Measurements from ENCODE around the gene ORAI1. TPM values are rescaled to one million over a fixed set of nuclear protein-coding genes. Genes with fewer than 3 reads are reported as not detected.

Gene ORAI1
- total RNA-seq, 1 experiment from 2014 or later, result 31.4 TPM

DNA sequence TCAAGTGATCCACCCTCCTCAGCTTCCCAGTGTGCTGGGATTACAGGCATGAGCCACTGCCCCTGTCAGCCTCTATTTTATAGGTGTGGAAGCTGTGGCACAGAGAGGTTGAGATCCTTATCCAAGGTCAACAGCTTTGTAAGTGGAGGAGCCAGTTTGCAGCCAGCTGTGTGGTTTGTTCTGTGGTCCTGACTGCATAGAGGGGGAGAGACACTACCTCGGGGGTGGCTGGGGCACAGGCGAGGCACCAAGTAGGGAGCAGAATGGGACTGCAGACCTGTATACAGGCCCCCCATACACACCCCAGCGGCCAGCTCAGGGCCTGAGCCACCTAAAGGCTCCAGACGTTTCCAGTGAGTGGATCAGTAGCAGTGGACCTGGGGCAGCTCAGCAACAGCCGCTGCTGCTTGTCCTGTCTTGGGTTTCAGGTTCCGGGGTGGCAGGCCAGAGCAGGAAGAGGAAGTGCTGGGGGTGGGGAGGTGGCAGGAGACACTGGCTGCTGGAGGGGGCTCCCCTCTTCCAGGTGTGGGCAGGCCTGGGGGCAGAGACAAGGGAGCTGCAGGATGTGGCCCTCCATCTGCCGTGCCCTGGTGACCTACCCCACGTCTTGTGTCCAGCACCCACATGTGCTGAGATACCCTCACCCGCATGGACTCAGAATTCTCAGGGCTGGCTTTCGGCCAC lies 11.0 kb downstream of the ORAI1 start:
- H3K4me3 ChIP-seq (ENCODE audit: low read length), result no peak overlapping the region
- H3K9me2 ChIP-seq (replicated peaks; ENCODE audit: low read length), result no peaks in the 10 kb centered on the region
- TF ChIP-seq EZH2 (IDR thresholded peaks at IDR 0.05; ENCODE audit: low read length, unreplicated experiment) (no peak), EZH2phosphoT487 (IDR thresholded peaks at IDR 0.05; ENCODE audit: borderline replicate concordance, low read length) (no peak)
- TF ChIP-seq, protein P1, sequence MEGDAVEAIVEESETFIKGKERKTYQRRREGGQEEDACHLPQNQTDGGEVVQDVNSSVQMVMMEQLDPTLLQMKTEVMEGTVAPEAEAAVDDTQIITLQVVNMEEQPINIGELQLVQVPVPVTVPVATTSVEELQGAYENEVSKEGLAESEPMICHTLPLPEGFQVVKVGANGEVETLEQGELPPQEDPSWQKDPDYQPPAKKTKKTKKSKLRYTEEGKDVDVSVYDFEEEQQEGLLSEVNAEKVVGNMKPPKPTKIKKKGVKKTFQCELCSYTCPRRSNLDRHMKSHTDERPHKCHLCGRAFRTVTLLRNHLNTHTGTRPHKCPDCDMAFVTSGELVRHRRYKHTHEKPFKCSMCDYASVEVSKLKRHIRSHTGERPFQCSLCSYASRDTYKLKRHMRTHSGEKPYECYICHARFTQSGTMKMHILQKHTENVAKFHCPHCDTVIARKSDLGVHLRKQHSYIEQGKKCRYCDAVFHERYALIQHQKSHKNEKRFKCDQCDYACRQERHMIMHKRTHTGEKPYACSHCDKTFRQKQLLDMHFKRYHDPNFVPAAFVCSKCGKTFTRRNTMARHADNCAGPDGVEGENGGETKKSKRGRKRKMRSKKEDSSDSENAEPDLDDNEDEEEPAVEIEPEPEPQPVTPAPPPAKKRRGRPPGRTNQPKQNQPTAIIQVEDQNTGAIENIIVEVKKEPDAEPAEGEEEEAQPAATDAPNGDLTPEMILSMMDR (conservative IDR thresholded peaks at IDR 0.05; ENCODE audit: low read depth, low read length), result no peak
- H2AFZ ChIP-seq (ENCODE audit: low read length), result no peak overlapping the region
- no peaks in the 10 kb centered on the region for H3F3A ChIP-seq (ENCODE audit: low read length, unreplicated experiment)
- H3K4me1 ChIP-seq (ENCODE audit: insufficient read depth, low read length), result no peaks in the 10 kb centered on the region
- CTCF ChIA-PET, result no interaction called here
- H3K27me3 ChIP-seq (ENCODE audit: low read length), result no peaks in the 10 kb centered on the region
- peaks cover 9% of the 10 kb centered on the region; the same call in 1 of the 2 replicates for H4K20me1 ChIP-seq (ENCODE audit: low read length)
- H3K4me2 ChIP-seq (ENCODE audit: low read length), result no peak overlapping the region
- BruUV-seq (replicated peaks), result no TSS peak
- H3K79me2 ChIP-seq (ENCODE audit: low read length), result peaks cover 38% of the 10 kb centered on the region
- ATAC-seq (no peak; the same call in 1 of the 2 replicates), DNase-seq (no peak)
- intact Hi-C loops (cut with micrococcal nuclease), result no loop called here
- no peaks in the 10 kb centered on the region for H3K9me3 ChIP-seq (ENCODE audit: low read length)
- H3K27ac ChIP-seq (ENCODE audit: low read length), result no peak overlapping the region
- H3K9ac ChIP-seq (ENCODE audit: low read length), result no peak overlapping the region
- H3K36me3 ChIP-seq (ENCODE audit: low read depth, low read length), result peaks cover 5% of the 10 kb centered on the region; the same call in 1 of the 2 replicates
- POLR2A ChIA-PET (ENCODE audit: unreplicated experiment), result interaction anchor here (0.7 kb wide), 1 partner anchor 9 kb away, joined by 3 read pairs; no protein-coding TSS in a partner anchor

DNA sequence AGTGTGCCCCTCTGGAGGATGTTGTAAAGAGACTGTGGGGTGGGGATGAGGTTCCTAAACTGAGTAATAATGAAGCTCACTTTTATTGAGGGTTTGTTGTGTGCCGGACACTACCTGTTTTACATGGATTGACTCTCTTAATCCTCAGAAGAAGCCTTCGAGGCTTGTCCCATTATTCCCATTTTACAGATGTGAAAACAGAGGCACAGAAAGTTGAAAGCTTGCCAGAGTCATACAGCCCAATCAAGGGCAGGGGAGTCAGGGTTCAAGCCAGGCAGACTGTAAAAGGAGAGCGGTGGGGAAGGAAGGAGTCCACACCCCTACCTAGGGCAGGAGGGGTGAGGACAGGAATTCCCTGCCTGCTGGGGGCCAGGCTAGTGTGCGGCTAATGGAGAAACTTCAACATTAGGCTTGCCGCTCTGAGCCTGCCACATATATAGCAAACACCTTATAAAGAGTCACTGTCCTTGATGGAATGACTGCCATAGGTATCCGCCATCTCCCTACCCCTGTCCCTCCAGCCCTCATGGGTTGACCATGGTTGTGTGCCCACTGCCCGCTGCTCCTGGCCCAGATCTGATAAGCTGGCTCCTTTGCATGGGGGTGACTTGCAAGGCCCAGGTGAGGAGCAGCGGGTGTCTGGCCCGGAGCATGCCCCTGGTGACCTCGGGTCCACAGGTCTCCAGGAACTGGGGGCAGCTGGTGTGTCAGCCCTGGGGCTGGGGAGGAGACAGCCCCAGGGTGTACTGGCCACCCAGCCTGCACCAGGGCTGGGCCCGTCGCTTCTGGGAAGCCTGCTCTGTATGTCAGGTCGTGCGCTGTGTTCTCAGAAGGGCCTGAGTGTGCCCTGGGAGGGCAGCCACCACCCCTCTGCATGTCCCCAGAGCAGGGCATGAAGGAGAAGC lies 12.2 kb downstream of the ORAI1 start:
- Histone ChIP-seq H3K9ac (ENCODE audit: low read length) (no peak overlapping the region), H2AFZ (ENCODE audit: low read length) (no peak overlapping the region), H4K20me1 (ENCODE audit: low read length) (no peaks in the 10 kb centered on the region), H3K36me3 (ENCODE audit: low read depth, low read length) (peaks cover 5% of the 10 kb centered on the region; the same call in 1 of the 2 replicates), H3K4me3 (ENCODE audit: low read length) (no peak overlapping the region), H3K27me3 (ENCODE audit: low read length) (no peaks in the 10 kb centered on the region), H3F3A (ENCODE audit: low read length, unreplicated experiment) (no peaks in the 10 kb centered on the region), H3K27ac (ENCODE audit: low read length) (no peak overlapping the region), H3K9me2 (replicated peaks; ENCODE audit: low read length) (no peaks in the 10 kb centered on the region), H3K79me2 (ENCODE audit: low read length) (peaks cover 28% of the 10 kb centered on the region), H3K4me1 (ENCODE audit: insufficient read depth, low read length) (no peaks in the 10 kb centered on the region), H3K9me3 (ENCODE audit: low read length) (no peaks in the 10 kb centered on the region), H3K4me2 (ENCODE audit: low read length) (no peak overlapping the region)
- intact Hi-C loops (cut with micrococcal nuclease), result no loop called here
- BruUV-seq (replicated peaks), result no TSS peak
- TF ChIP-seq EZH2phosphoT487 (IDR thresholded peaks at IDR 0.05; ENCODE audit: borderline replicate concordance, low read length) (no peak), EZH2 (IDR thresholded peaks at IDR 0.05; ENCODE audit: low read length, unreplicated experiment) (no peak)
- TF ChIP-seq, protein P1 (conservative IDR thresholded peaks at IDR 0.05; ENCODE audit: low read depth, low read length), result no peak
- ChIA-PET CTCF (no interaction called here), POLR2A (ENCODE audit: unreplicated experiment) (no interaction called here)
- no peak for ATAC-seq
- DNase-seq, result no peak

Data from PC-3 (cell line).